HCT116 (cell line): ENCODE results near the gene TSSK2. TPM values are rescaled to one million over a fixed set of nuclear protein-coding genes. Genes with fewer than 3 reads are reported as not detected.

Experiments
- ATAC-seq: fragments of 200-7000 bp; cut with Tn5 transposase; 2 replicates; pipeline ENCODE4 v1.9.1; 2020; ENCODE audit warnings: mild to moderate bottlenecking, moderate library complexity
- BruUV-seq: library from RNA; stranded (reverse); fragments of 400-500 nt; replicated peaks from 2 replicates; lab custom pipeline; 2021; lab: Mats Ljungman, UMichigan
- CTCF ChIA-PET: fragments of 300-600 bp; sonication (Branson Sonifier 250); formaldehyde crosslinking; loops from one replicate; lab custom pipeline; 2021; ENCODE audit warnings: antibody characterized with exemption; lab: Charles Lee
- POLR2A ChIA-PET: fragments of 300-600, 350-600 bp; sonication (Branson Sonifier 250); formaldehyde crosslinking; loops from one replicate; lab custom pipeline; 2021; ENCODE audit warnings: antibody characterized with exemption; lab: Charles Lee
- RAD21 ChIA-PET, 2 experiments: fragments of 300-600 bp; sonication (Branson Sonifier 250); formaldehyde crosslinking; loops; one replicate each; lab custom pipeline; 2023; ENCODE audit warnings: low total read pairs in 2 of 2; ENCODE audit not compliant: uncharacterized antibody in 2 of 2, unreplicated experiment in 2 of 2, low non-redundant PET in 1 of 2; lab: Charles Lee
- DNase-seq: peaks from one replicate; pipeline ENCODE4 v3.0.0-alpha.2; 2010; ENCODE audit warnings: low read depth, low spot score
- H2AFZ ChIP-seq: fragments of 200-600 bp; shearing (Covaris generic), sonication (generic); 2 replicates; pipeline ENCODE4 v1.6.1; 2017; ENCODE audit warnings: low read depth, mixed run types, mixed read lengths, antibody characterized with exemption, low read length; ENCODE audit not compliant: poor library complexity, severe bottlenecking
- H3K27ac ChIP-seq: 2 replicates; pipeline ENCODE4 v1.5.1; 2012; ENCODE audit warnings: low read depth, low read length
- H3K27me3 ChIP-seq: fragments of 200-600 bp; sonication (generic); 2 replicates; pipeline ENCODE4 v1.6.1; 2016; ENCODE audit warnings: mixed run types, low read length, mixed read lengths; ENCODE audit not compliant: insufficient read depth
- H3K36me3 ChIP-seq, 2 experiments: fragments of 200-500 bp in 1 of 2; fragments of 200-600 bp in 1 of 2; sonication (Bioruptor generic) in 1 of 2; sonication (generic) in 1 of 2; 2 replicates each; pipeline versions ENCODE4 v1.5.1 to v1.6.1; 2014 to 2016; ENCODE audit warnings: low read length in 2 of 2, inconsistent platforms in 1 of 2, mixed read lengths in 1 of 2, mixed run types in 1 of 2; ENCODE audit not compliant: insufficient read depth in 2 of 2, control insufficient read depth in 1 of 2
- H3K4me1 ChIP-seq, 2 experiments: fragments of 200-600 bp in 1 of 2; sonication (generic) in 1 of 2; 2 replicates each; pipeline versions ENCODE4 v1.5.1 to v1.6.1; 2012 to 2017; ENCODE audit warnings: low read length in 2 of 2, inconsistent platforms in 1 of 2, mild to moderate bottlenecking in 1 of 2, mixed read lengths in 1 of 2, mixed run types in 1 of 2, moderate library complexity in 1 of 2; ENCODE audit not compliant: insufficient read depth in 2 of 2, control insufficient read depth in 1 of 2
- H3K4me2 ChIP-seq: fragments of 200-600 bp; sonication (generic); 2 replicates; pipeline ENCODE4 v1.6.1; 2017; ENCODE audit warnings: mixed run types, low read length, mixed read lengths
- H3K4me3 ChIP-seq, 2 experiments: fragments of 200-600 bp in 1 of 2; sonication (generic) in 1 of 2; replicated peaks in 1 of 2; 2 replicates each; pipeline ENCODE4 v1.5.1; 2011 to 2016; ENCODE audit warnings: low read length in 2 of 2, control low read depth in 1 of 2, low read depth in 1 of 2, mild to moderate bottlenecking in 1 of 2, mixed read lengths in 1 of 2, mixed run types in 1 of 2
- H3K79me2 ChIP-seq: fragments of 200-600 bp; sonication (generic); 2 replicates; pipeline ENCODE4 v1.6.1; 2017; ENCODE audit warnings: mild to moderate bottlenecking, mixed run types, low read length, moderate library complexity, mixed read lengths; ENCODE audit not compliant: insufficient read depth
- H3K9ac ChIP-seq: fragments of 200-600 bp; sonication (generic); 2 replicates; pipeline ENCODE4 v1.6.1; 2016; ENCODE audit warnings: low read length, mixed read lengths
- H3K9me2 ChIP-seq: fragments of 200-600 bp; sonication (generic), shearing (Covaris generic); 2 replicates; pipeline ENCODE4 v1.6.1; 2017; ENCODE audit warnings: mixed run types, mild to moderate bottlenecking, moderate library complexity; ENCODE audit not compliant: insufficient read depth
- H3K9me3 ChIP-seq, 2 experiments: fragments of 200-500 bp in 1 of 2; fragments of 200-600 bp in 1 of 2; sonication (Bioruptor generic) in 1 of 2; sonication (generic) in 1 of 2; 2 replicates each; pipeline ENCODE4 v1.6.1; 2014 to 2017; ENCODE audit warnings: low read length in 2 of 2, mixed read lengths in 2 of 2, inconsistent platforms in 1 of 2, low read depth in 1 of 2, mild to moderate bottlenecking in 1 of 2, mixed run types in 1 of 2, moderate library complexity in 1 of 2; ENCODE audit not compliant: control insufficient read depth in 1 of 2, insufficient read depth in 1 of 2
- H4K20me1 ChIP-seq: fragments of 200-600 bp; sonication (generic), shearing (Covaris generic); 2 replicates; pipeline ENCODE4 v1.6.1; 2017; ENCODE audit warnings: mixed run types, mild to moderate bottlenecking, moderate library complexity; ENCODE audit not compliant: insufficient read depth
- EZH2phosphoT487 ChIP-seq: fragments of 200-600 bp; IDR thresholded peaks from 2 replicates; pipeline ENCODE4 v1.6.1; 2018; ENCODE audit warnings: antibody characterized with exemption, borderline replicate concordance
- FOSL1 ChIP-seq: IDR thresholded peaks from 2 replicates; pipeline ENCODE4 v1.6.1; 2012; ENCODE audit warnings: low read depth
- ZNF274 ChIP-seq: fragments of 200-500 bp; sonication (Bioruptor generic); IDR thresholded peaks from 2 replicates; pipeline ENCODE4 v1.6.1; 2014; ENCODE audit warnings: mild to moderate bottlenecking, low read depth, low read length, inconsistent platforms
- intact Hi-C: fragments of 100-400 bp; cut with micrococcal nuclease; formaldehyde crosslinking; loops from 2 replicates; pipeline ENCODE4 v1.10.0; 2022
- total RNA-seq: library from RNA; stranded (reverse); gene quantifications from one replicate; pipeline ENCODE4 v1.2.1, GENCODE V29; 2021; ENCODE audit not compliant: unreplicated experiment
- TF ChIP-seq, protein P1 (sequence below): IDR thresholded peaks from 2 replicates; pipeline ENCODE4 v1.6.1; 2012
- TF ChIP-seq, protein P2 (sequence below): IDR thresholded peaks from 2 replicates; pipeline ENCODE4 v1.6.1; 2012

The TSSK2 gene
- total RNA-seq, 1 experiment from 2014 or later, result not detected

DNA sequence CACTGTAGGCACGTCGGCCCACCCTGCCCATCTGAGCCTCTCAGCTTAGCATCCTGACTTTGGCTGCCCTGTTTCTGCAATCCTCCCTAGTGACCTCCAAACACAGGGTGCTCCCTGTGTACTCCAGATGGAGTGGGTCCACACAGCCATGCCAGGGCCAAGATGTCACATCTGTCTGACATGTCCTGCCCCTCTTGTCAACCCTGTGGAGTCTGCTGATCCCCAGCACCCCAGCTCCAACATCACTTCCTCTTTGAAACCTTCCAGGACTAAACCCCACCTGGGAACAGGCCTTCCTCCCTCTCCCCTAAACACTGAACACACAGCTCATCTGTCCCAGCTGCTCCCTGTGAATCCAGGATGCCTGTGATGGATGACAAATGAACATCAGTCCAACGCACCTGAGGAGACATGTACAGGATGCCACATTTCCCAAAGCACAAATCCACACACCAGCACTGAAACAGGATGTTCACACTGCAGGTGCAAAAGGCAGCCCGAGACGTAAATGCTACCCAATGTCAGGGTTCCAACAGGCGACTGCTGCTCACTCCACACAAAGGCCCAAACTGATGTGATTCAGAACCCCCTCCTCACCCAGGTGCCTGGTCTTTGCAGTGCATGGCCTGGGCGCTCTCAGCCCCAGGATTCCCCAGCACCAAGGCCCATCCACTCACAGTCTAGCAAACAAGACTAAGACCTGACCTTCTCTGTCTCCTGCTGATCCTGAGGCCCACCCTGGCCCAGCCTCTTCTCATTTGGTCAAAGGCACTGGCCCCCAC, 2.0 kb upstream of the TSSK2 start:
- Histone ChIP-seq H3K9me3 (no peaks in the 10 kb centered on the region), H3K4me2 (no peak overlapping the region), H2AFZ (no peak overlapping the region), H3K79me2 (no peaks in the 10 kb centered on the region), H3K4me1 (no peaks in the 10 kb centered on the region), H3K36me3 (peaks cover 2 to 8% of the 10 kb centered on the region in 2 experiments; a peak in 2 of 4 replicates), H4K20me1 (no peaks in the 10 kb centered on the region), H3K27me3 (no peaks in the 10 kb centered on the region), H3K9me2 (no peaks in the 10 kb centered on the region), H3K4me3 (no peak overlapping the region), H3K27ac (no peak overlapping the region), H3K9ac (no peak overlapping the region)
- ChIA-PET POLR2A (no interaction called here), RAD21 (no interaction called here), CTCF (interaction anchor here (1.4 kb wide), 1 partner anchor 15 kb away, joined by 4 read pairs; the partner anchor contains the start of gene ESS2)
- no TSS peak for BruUV-seq
- ATAC-seq (no peak), DNase-seq (no peak)
- no peak for TF ChIP-seq EZH2phosphoT487
- TF ChIP-seq, protein P1, sequence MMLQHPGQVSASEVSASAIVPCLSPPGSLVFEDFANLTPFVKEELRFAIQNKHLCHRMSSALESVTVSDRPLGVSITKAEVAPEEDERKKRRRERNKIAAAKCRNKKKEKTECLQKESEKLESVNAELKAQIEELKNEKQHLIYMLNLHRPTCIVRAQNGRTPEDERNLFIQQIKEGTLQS, result no peak
- TF ChIP-seq FOSL1, result no peak
- intact Hi-C loops, result no loop called here

DNA sequence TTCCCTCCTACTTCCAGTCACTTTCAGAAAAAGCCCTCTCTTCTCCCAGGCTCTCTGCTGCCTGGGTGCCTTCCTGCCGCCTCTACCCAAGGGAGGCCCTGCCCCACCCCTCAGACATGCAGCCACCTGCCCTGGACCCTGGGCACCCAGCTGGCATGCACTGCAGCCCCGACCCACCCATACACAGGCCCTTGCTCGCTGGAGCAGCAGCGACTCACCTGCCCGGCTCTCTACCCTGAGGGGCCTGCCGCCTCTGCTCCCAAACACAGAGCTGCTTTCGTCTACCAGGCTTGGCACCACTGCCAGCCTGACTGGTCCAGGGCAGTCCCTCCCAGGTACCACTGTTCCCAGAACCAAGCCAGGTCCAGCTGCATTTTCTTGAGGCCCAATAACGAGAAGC, 1.2 kb upstream of the TSSK2 start:
- peaks cover 2 to 9% of the 10 kb centered on the region in 2 experiments; a peak in 2 of 4 replicates for H3K36me3 ChIP-seq
- H3K4me2 ChIP-seq, result no peak overlapping the region
- CTCF ChIA-PET, result interaction anchor here (1.4 kb wide), 1 partner anchor 15 kb away, joined by 4 read pairs; the partner anchor contains the start of gene ESS2
- ATAC-seq, result no peak
- H3K9me3 ChIP-seq, result no peaks in the 10 kb centered on the region
- intact Hi-C loops, result no loop called here
- POLR2A ChIA-PET, result no interaction called here
- no peaks in the 10 kb centered on the region for H3K4me1 ChIP-seq
- no peaks in the 10 kb centered on the region for H3K9me2 ChIP-seq
- no peak overlapping the region for H2AFZ ChIP-seq
- no peaks in the 10 kb centered on the region for H4K20me1 ChIP-seq
- no peaks in the 10 kb centered on the region for H3K79me2 ChIP-seq
- no peak overlapping the region for H3K27ac ChIP-seq
- DNase-seq, result no peak
- BruUV-seq, result no TSS peak
- RAD21 ChIA-PET, result no interaction called here
- H3K9ac ChIP-seq, result no peak overlapping the region
- no peak overlapping the region for H3K4me3 ChIP-seq
- H3K27me3 ChIP-seq, result no peaks in the 10 kb centered on the region
- TF ChIP-seq ZNF274, result no peak
- TF ChIP-seq, protein P2, sequence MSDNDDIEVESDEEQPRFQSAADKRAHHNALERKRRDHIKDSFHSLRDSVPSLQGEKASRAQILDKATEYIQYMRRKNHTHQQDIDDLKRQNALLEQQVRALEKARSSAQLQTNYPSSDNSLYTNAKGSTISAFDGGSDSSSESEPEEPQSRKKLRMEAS, result no peak
- TF ChIP-seq, all 23 proteins: peak for 0
